ENCODE results near the gene KLHL30.
"Not testable (repeated sequence)": the region's sequence is repeated elsewhere in the genome, so short reads cannot be mapped to it uniquely, and the experiment has no call there.

Gene KLHL30

GRCh38 chr2:238101891-238102841 lies 36.3 kb upstream of the KLHL30 start:
- no peak for DNase-seq (ENCODE audit: extremely low spot score, insufficient read length, low read depth)
- FAIRE-seq: no peak

- DNase-seq (ENCODE audit: extremely low spot score, insufficient read length, low read depth): no peak
These were observed 35.6 kb upstream of the KLHL30 start for GRCh38 chr2:238102865-238103264.

GRCh38 chr2:238103465-238104225 lies 34.8 kb upstream of the KLHL30 start:
- FAIRE-seq (no peak), DNase-seq (ENCODE audit: extremely low spot score, insufficient read length, low read depth) (no peak)

More at GRCh38 chr2:238102865-238103264, 35.6 kb upstream of the KLHL30 start:
- FAIRE-seq: no peak

- FAIRE-seq: no peak
These were observed 34.2 kb upstream of the KLHL30 start for GRCh38 chr2:238104226-238104690.

GRCh38 chr2:238104691-238105371 lies 33.6 kb upstream of the KLHL30 start:
- FAIRE-seq (no peak), DNase-seq (ENCODE audit: extremely low spot score, insufficient read length, low read depth) (no peak)

More at GRCh38 chr2:238104226-238104690, 34.2 kb upstream of the KLHL30 start:
- DNase-seq (ENCODE audit: extremely low spot score, insufficient read length, low read depth): no peak

GRCh38 chr2:238105506-238106338 lies 32.7 kb upstream of the KLHL30 start:
- DNase-seq (ENCODE audit: extremely low spot score, insufficient read length, low read depth) (no peak), FAIRE-seq (no peak)

GRCh38 chr2:238106339-238106697 lies 32.1 kb upstream of the KLHL30 start:
- FAIRE-seq: no peak

GRCh38 chr2:238106698-238107524 lies 31.6 kb upstream of the KLHL30 start:
- DNase-seq (ENCODE audit: extremely low spot score, insufficient read length, low read depth) (no peak), FAIRE-seq (no peak)

More at GRCh38 chr2:238106339-238106697, 32.1 kb upstream of the KLHL30 start:
- no peak for DNase-seq (ENCODE audit: extremely low spot score, insufficient read length, low read depth)

- peak; percentile 76 for DNase-seq (ENCODE audit: extremely low spot score, insufficient read length, low read depth)
- peak; percentile 97 for FAIRE-seq
These were observed 30.7 kb upstream of the KLHL30 start for GRCh38 chr2:238107525-238108422.

- peak; percentile 46 for DNase-seq (ENCODE audit: extremely low spot score, insufficient read length, low read depth)
- FAIRE-seq: peak; percentile 74
These were observed 29.9 kb upstream of the KLHL30 start for GRCh38 chr2:238108423-238109183.

- DNase-seq (ENCODE audit: extremely low spot score, insufficient read length, low read depth): no peak
- FAIRE-seq: no peak
These were observed 24.9 kb upstream of the KLHL30 start for GRCh38 chr2:238113611-238114010.

- DNase-seq (ENCODE audit: extremely low spot score, insufficient read length, low read depth) (no peak), FAIRE-seq (no peak)
These were observed 24.1 kb upstream of the KLHL30 start for GRCh38 chr2:238114331-238114841.

- no peak for FAIRE-seq
- no peak for DNase-seq (ENCODE audit: extremely low spot score, insufficient read length, low read depth)
These were observed 23.4 kb upstream of the KLHL30 start for GRCh38 chr2:238114851-238115660.

GRCh38 chr2:238115709-238116108 lies 22.8 kb upstream of the KLHL30 start:
- DNase-seq (ENCODE audit: extremely low spot score, insufficient read length, low read depth); FAIRE-seq: not testable (repeated sequence)

GRCh38 chr2:238116298-238117198 lies 21.9 kb upstream of the KLHL30 start:
- FAIRE-seq (no peak), DNase-seq (ENCODE audit: extremely low spot score, insufficient read length, low read depth) (no peak)
